GM12878 (cell line): Measurements from ENCODE around the gene SPACDR. TPM values are rescaled to one million over a fixed set of nuclear protein-coding genes. Genes with fewer than 3 reads are reported as not detected.

ENCODE experiments used
- ATF3 ChIP-seq: IDR thresholded peaks from 2 replicates; pipeline ENCODE4 v1.6.1; 2011; ENCODE audit warnings: low read depth, mild to moderate bottlenecking, low read length, moderate library complexity, borderline replicate concordance; ENCODE audit errors: extremely low read depth
- BCL3 ChIP-seq: IDR thresholded peaks from 2 replicates; pipeline ENCODE4 v1.6.1; 2011; ENCODE audit warnings: borderline replicate concordance, low read depth, mild to moderate bottlenecking, moderate library complexity, low read length; ENCODE audit not compliant: insufficient read depth, poor library complexity, severe bottlenecking
- FOXK2 ChIP-seq: fragments of 450-650 bp; IDR thresholded peaks from 2 replicates; pipeline ENCODE4 v1.6.1; 2017; ENCODE audit warnings: mild to moderate bottlenecking, moderate library complexity
- LARP7 ChIP-seq: fragments of 450-650 bp; IDR thresholded peaks from 2 replicates; pipeline ENCODE4 v1.6.1; 2017; ENCODE audit warnings: mild to moderate bottlenecking
- NFYB ChIP-seq: IDR thresholded peaks from 2 replicates; pipeline ENCODE4 v1.6.1; 2011; ENCODE audit warnings: low read depth, mild to moderate bottlenecking, low read length, improper control_type of control experiment, moderate library complexity; ENCODE audit not compliant: insufficient read depth
- PML ChIP-seq: IDR thresholded peaks from 2 replicates; pipeline ENCODE4 v1.6.1; 2012; ENCODE audit warnings: low read length, inconsistent platforms
- REST ChIP-seq: IDR thresholded peaks from 2 replicates; pipeline ENCODE4 v1.6.1; 2012; ENCODE audit warnings: mild to moderate bottlenecking, low read depth, low read length
- RFX5 ChIP-seq: IDR thresholded peaks from 2 replicates; pipeline ENCODE4 v1.6.1; 2011; ENCODE audit warnings: low read depth, low read length, improper control_type of control experiment
- SREBF2 ChIP-seq: IDR thresholded peaks from 2 replicates; pipeline ENCODE4 v1.6.1; 2012; ENCODE audit warnings: mild to moderate bottlenecking, low read length
- ZBTB11 ChIP-seq: fragments of 450-650 bp; formaldehyde crosslinking; IDR thresholded peaks from 2 replicates; pipeline ENCODE4 v1.5.0; 2022; ENCODE audit warnings: mild to moderate bottlenecking, missing genetic modification characterization
- polyA plus RNA-seq, 11 experiments: library from polyadenylated mRNA; depleted of rRNA in 4 of 11; unstranded in 6 of 11; stranded (reverse) in 5 of 11; fragments of >200 nt; fragmentation: Nextera tagmentation in 4 of 11; fragmentation: Illumina TruSeq in 1 of 11; extraction: Ambion mirVana in 4 of 11; extraction: Trizol in 1 of 11; gene quantifications; 1 replicate in 1 of 11; 2 replicates in 10 of 11; pipeline versions ENCODE4 v1.2.1 to v1.2.3, GENCODE V29; 2011 to 2016; ENCODE audit warnings: inconsistent platforms in 2 of 11, missing spikeins in 2 of 11, low read depth in 1 of 11
- total RNA-seq, 4 experiments: library from RNA; depleted of rRNA in 3 of 4; stranded (reverse); fragments of >200 nt in 3 of 4; fragmentation: Illumina TruSeq in 1 of 4; extraction: Trizol in 1 of 4; gene quantifications; 2 replicates each; pipeline versions ENCODE4 v1.2.1 to v1.2.3, GENCODE V29; 2013 to 2021

Gene SPACDR
- total and polyA plus RNA-seq, 10 of the 15 experiments (the other 5 are each of a cell fraction or from before 2014, with no cell fraction given), result 0.18 to 1.5 (median 0.63) TPM

- TF ChIP-seq ZBTB11 (CRISPR knock-in tag), result no peak
- no peak for TF ChIP-seq PML
- TF ChIP-seq RFX5, result no peak
- TF ChIP-seq NFYB, result no peak
- no peak for TF ChIP-seq BCL3
- no peak for TF ChIP-seq REST
- no peak for TF ChIP-seq ATF3
- no peak for TF ChIP-seq LARP7
- TF ChIP-seq SREBF2, result no peak
- TF ChIP-seq FOXK2, result no peak
Observed at GRCh38 chr7:100481466-100481865, 17.4 kb upstream of the SPACDR start (continued).
